K562 (cell line): ENCODE data around the gene NPEPL1. TPM values are rescaled to one million over a fixed set of nuclear protein-coding genes. Genes with fewer than 3 reads are reported as not detected.

Source experiments
- ATF1 ChIP-seq, 2 experiments: fragments of 450-650 bp in 1 of 2; IDR thresholded peaks; 2 replicates each; pipeline ENCODE4 v1.6.1; 2016; ENCODE audit warnings: missing compliant biosample characterization in 1 of 2, missing genetic modification characterization in 1 of 2
- BCL6 ChIP-seq: fragments of 250-450 bp; sonication (Bioruptor Pico); IDR thresholded peaks from 2 replicates; pipeline ENCODE4 v1.4.0; 2020
- CREM ChIP-seq: IDR thresholded peaks from 2 replicates; pipeline ENCODE4 v1.6.1; 2014; ENCODE audit warnings: antibody characterized with exemption, low read depth
- ELK1 ChIP-seq: sonication (generic); formaldehyde crosslinking; IDR thresholded peaks from 2 replicates; pipeline ENCODE4 v1.8.1; 2022; ENCODE audit warnings: missing genetic modification reagents
- EZH2 ChIP-seq: IDR thresholded peaks from 2 replicates; pipeline ENCODE4 v1.6.1; 2012; ENCODE audit warnings: low read depth, mild to moderate bottlenecking, inconsistent platforms, low read length, borderline replicate concordance
- KDM1A ChIP-seq, 2 experiments: fragments of 450-650 bp; IDR thresholded peaks; 2 replicates each; pipeline ENCODE4 v1.6.1; 2016; ENCODE audit warnings: mild to moderate bottlenecking in 2 of 2
- MBD2 ChIP-seq: sonication (generic); IDR thresholded peaks from 2 replicates; pipeline ENCODE4 v1.6.1; 2016; ENCODE audit warnings: low read depth, borderline replicate concordance
- POLR2G ChIP-seq: fragments of 200-400 bp; formaldehyde crosslinking; IDR thresholded peaks from 2 replicates; pipeline ENCODE4 v1.6.1; 2017; ENCODE audit warnings: low read depth, mild to moderate bottlenecking, antibody characterized with exemption, low read length, moderate library complexity
- PPARD ChIP-seq: fragments of 250-450 bp; sonication (Bioruptor Pico); IDR thresholded peaks from 2 replicates; pipeline ENCODE4 v1.8.0; 2022; ENCODE audit warnings: inconsistent platforms, mild to moderate bottlenecking, moderate library complexity
- REST ChIP-seq, 2 experiments: fragments of 450-650 bp; formaldehyde crosslinking in 1 of 2; IDR thresholded peaks; 2 replicates each; pipeline versions ENCODE4 v1.4.0 to v1.6.1; 2014 to 2020; ENCODE audit warnings: mild to moderate bottlenecking in 2 of 2, borderline replicate concordance in 1 of 2, low read depth in 1 of 2
- SMARCC2 ChIP-seq: fragments of 450-650 bp; IDR thresholded peaks from 2 replicates; pipeline ENCODE4 v1.6.1; 2017; ENCODE audit warnings: antibody characterized with exemption, moderate library complexity, mild to moderate bottlenecking, low read depth
- SUPT5H ChIP-seq: fragments of 450-650 bp; IDR thresholded peaks from 2 replicates; pipeline ENCODE4 v1.6.1; 2016
- ZNF12 ChIP-seq: sonication (generic); formaldehyde crosslinking; IDR thresholded peaks from 2 replicates; pipeline ENCODE4 v1.4.0; 2020; ENCODE audit warnings: mild to moderate bottlenecking, missing genetic modification reagents
- ZNF436 ChIP-seq: fragments of 250-450, 450-650 bp; sonication (Bioruptor Pico); formaldehyde crosslinking; IDR thresholded peaks from 2 replicates; pipeline ENCODE4 v1.7.0; 2020; ENCODE audit warnings: mild to moderate bottlenecking
- ZNF76 ChIP-seq: fragments of 250-450 bp; sonication (Bioruptor Pico); IDR thresholded peaks from 2 replicates; pipeline ENCODE4 v1.4.0; 2020; ENCODE audit warnings: mild to moderate bottlenecking, moderate library complexity, borderline replicate concordance
- ZNF764 ChIP-seq: fragments of 250-450 bp; sonication (Bioruptor Pico); IDR thresholded peaks from 2 replicates; pipeline ENCODE4 v1.4.0; 2020; ENCODE audit warnings: low read depth, mild to moderate bottlenecking, moderate library complexity
- polyA plus RNA-seq, 8 experiments: library from polyadenylated mRNA; depleted of rRNA in 4 of 8; stranded (reverse) in 5 of 8; unstranded in 3 of 8; fragments of >200 nt; fragmentation: Nextera tagmentation in 2 of 8; fragmentation: Illumina TruSeq in 1 of 8; extraction: Ambion mirVana in 2 of 8; extraction: Trizol in 1 of 8; gene quantifications; 2 replicates each; pipeline versions ENCODE4 v1.2.1 to v1.2.3, GENCODE V29; 2011 to 2014; ENCODE audit warnings: inconsistent platforms in 1 of 8, missing spikeins in 1 of 8
- total RNA-seq, 7 experiments: library from RNA; depleted of rRNA in 6 of 7; stranded (reverse); fragments of >200 nt in 6 of 7; fragmentation: Illumina TruSeq in 2 of 7; extraction: Trizol in 2 of 7; gene quantifications; 2 replicates each; pipeline versions ENCODE4 v1.2.1 to v1.2.3, GENCODE V29; 2011 to 2021; ENCODE audit warnings: low replicate concordance in 1 of 7
- TF ChIP-seq, protein P1 (sequence below), 2 experiments: fragments of 200-800 bp in 1 of 2; sonication (Bioruptor generic) in 1 of 2; sonication (generic) in 1 of 2; formaldehyde crosslinking in 1 of 2; IDR thresholded peaks in 1 of 2; conservative IDR thresholded peaks in 1 of 2; 2 replicates each; pipeline versions ENCODE4 v1.5.0 to v1.6.1; 2016 to 2020; ENCODE audit warnings: missing compliant biosample characterization in 1 of 2, missing genetic modification characterization in 1 of 2, missing genetic modification reagents in 1 of 2

The NPEPL1 gene
- total and polyA plus RNA-seq, 9 of the 15 experiments (the other 6 are each of a cell fraction or from before 2014, with no cell fraction given): 0.04 to 5.6 (median 0.94) TPM

- TF ChIP-seq REST (IDR thresholded peaks at IDR 0.05; ENCODE audit: borderline replicate concordance) (no peak), REST (CRISPR knock-in tag; IDR thresholded peaks at IDR 0.05; ENCODE audit: low read depth) (peak; percentile 64; the same call in 1 of the 2 replicates), POLR2G (peak; percentile 94), PPARD (CRISPR knock-in tag) (no peak), ATF1 (CRISPR knock-in tag; IDR thresholded peaks at IDR 0.05) (peak; percentile 70), ATF1 (tag; IDR thresholded peaks at IDR 0.05) (peak; percentile 84), CREM (peak; percentile 89), BCL6 (CRISPR knock-in tag) (no peak), SUPT5H (peak; percentile 89), ZNF764 (CRISPR knock-in tag) (no peak), EZH2 (no peak), ZNF76 (no peak; the same call in 1 of the 2 replicates), ZNF12 (CRISPR knock-in tag) (no peak), ZNF436 (CRISPR knock-in tag) (no peak; the same call in 1 of the 2 replicates), SMARCC2 (no peak), MBD2 (peak; percentile 90), ELK1 (CRISPR knock-in tag) (no peak), KDM1A (IDR thresholded peaks at IDR 0.05) (peak in 1 of 2 experiments; percentile 53; a peak in 2 of 4 replicates)
- TF ChIP-seq, protein P1, sequence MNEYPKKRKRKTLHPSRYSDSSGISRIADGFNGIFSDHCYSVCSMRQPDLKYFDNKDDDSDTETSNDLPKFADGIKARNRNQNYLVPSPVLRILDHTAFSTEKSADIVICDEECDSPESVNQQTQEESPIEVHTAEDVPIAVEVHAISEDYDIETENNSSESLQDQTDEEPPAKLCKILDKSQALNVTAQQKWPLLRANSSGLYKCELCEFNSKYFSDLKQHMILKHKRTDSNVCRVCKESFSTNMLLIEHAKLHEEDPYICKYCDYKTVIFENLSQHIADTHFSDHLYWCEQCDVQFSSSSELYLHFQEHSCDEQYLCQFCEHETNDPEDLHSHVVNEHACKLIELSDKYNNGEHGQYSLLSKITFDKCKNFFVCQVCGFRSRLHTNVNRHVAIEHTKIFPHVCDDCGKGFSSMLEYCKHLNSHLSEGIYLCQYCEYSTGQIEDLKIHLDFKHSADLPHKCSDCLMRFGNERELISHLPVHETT (CRISPR knock-in tag; conservative IDR thresholded peaks at IDR 0.05 in 1 of 2, IDR thresholded peaks at IDR 0.05 in 1 of 2): peak in 1 of 2 experiments; percentile 98; a peak in 3 of 4 replicates
These were observed 41.6 kb upstream of the NPEPL1 start, which contains the start of gene STX16 (continued) for GRCh38 chr20:58650776-58651558.
